SH-SY5Y (cell line): ENCODE results near the gene DOCK10.

Experiments
- GATA2 ChIP-seq: IDR thresholded peaks from 2 replicates; pipeline ENCODE4 v1.6.1; 2011; ENCODE audit warnings: mild to moderate bottlenecking, low read depth, low read length
- GATA3 ChIP-seq: IDR thresholded peaks from 2 replicates; pipeline ENCODE4 v1.6.1; 2011; ENCODE audit warnings: low read depth, mild to moderate bottlenecking, low read length, moderate library complexity

- TF ChIP-seq GATA2 (no peak), GATA3 (no peak)
Measured at GRCh38 chr2:225027061-225027762, 15.1 kb downstream of the DOCK10 start.
